Skeletal muscle satellite cell (primary cell): ENCODE data around the gene PEX26.

Experiments
- H3K27me3 ChIP-seq: 2 replicates; pipeline ENCODE4 v1.7.0; 2013; ENCODE audit warnings: low read length; ENCODE audit not compliant: control insufficient read depth, insufficient read depth
- H3K36me3 ChIP-seq: 2 replicates; pipeline ENCODE4 v1.7.0; 2013; ENCODE audit warnings: mild to moderate bottlenecking, control low read depth, low read length; ENCODE audit not compliant: insufficient read depth
- H3K4me1 ChIP-seq: 2 replicates; pipeline ENCODE4 v1.7.0; 2013; ENCODE audit warnings: low read length; ENCODE audit not compliant: control insufficient read depth, insufficient read depth
- H3K4me2 ChIP-seq: 2 replicates; pipeline ENCODE4 v1.7.0; 2013; ENCODE audit warnings: mild to moderate bottlenecking, low read length
- H3K4me3 ChIP-seq: 2 replicates; pipeline ENCODE4 v1.7.0; 2013; ENCODE audit warnings: low read length
- H3K9ac ChIP-seq: 2 replicates; pipeline ENCODE4 v1.7.0; 2013; ENCODE audit warnings: mild to moderate bottlenecking, low read depth, low read length, moderate library complexity
- H3K9me3 ChIP-seq: replicated peaks from 2 replicates; pipeline ENCODE4 v1.7.0; 2013; ENCODE audit warnings: mild to moderate bottlenecking, control low read depth, low read length

The PEX26 gene

GRCh38 chr22:18108187-18108586 lies 30.4 kb downstream of the PEX26 start:
- no peak overlapping the region for H3K9ac ChIP-seq
- H3K9me3 ChIP-seq: no peaks in the 10 kb centered on the region
- no peak overlapping the region for H3K4me3 ChIP-seq
- peaks cover 16% of the 10 kb centered on the region for H3K4me1 ChIP-seq
- H3K27me3 ChIP-seq: peaks cover 18% of the 10 kb centered on the region
- H3K4me2 ChIP-seq: no peak overlapping the region
- H3K36me3 ChIP-seq: no peaks in the 10 kb centered on the region

- H3K9me3 ChIP-seq: no peaks in the 10 kb centered on the region
- peaks cover 13% of the 10 kb centered on the region for H3K4me1 ChIP-seq
- H3K27me3 ChIP-seq: peaks cover 19% of the 10 kb centered on the region
- peak overlapping the region; percentile 64 for H3K4me3 ChIP-seq
- peak overlapping the region; percentile 91 for H3K4me2 ChIP-seq
- no peak overlapping the region for H3K9ac ChIP-seq
- no peaks in the 10 kb centered on the region for H3K36me3 ChIP-seq
These were observed 31.8 kb downstream of the PEX26 start for GRCh38 chr22:18109410-18110193.

- no peak within 1 kb of the TSS for H3K9ac ChIP-seq
These were observed 32.6 kb downstream of the PEX26 start, which contains the start of gene TUBA8 for GRCh38 chr22:18110194-18110953. TSS of gene TUBA8 (plus strand) at chr22:18110809. CDS start at chr22:18110866, 57 bp downstream.

DNA sequence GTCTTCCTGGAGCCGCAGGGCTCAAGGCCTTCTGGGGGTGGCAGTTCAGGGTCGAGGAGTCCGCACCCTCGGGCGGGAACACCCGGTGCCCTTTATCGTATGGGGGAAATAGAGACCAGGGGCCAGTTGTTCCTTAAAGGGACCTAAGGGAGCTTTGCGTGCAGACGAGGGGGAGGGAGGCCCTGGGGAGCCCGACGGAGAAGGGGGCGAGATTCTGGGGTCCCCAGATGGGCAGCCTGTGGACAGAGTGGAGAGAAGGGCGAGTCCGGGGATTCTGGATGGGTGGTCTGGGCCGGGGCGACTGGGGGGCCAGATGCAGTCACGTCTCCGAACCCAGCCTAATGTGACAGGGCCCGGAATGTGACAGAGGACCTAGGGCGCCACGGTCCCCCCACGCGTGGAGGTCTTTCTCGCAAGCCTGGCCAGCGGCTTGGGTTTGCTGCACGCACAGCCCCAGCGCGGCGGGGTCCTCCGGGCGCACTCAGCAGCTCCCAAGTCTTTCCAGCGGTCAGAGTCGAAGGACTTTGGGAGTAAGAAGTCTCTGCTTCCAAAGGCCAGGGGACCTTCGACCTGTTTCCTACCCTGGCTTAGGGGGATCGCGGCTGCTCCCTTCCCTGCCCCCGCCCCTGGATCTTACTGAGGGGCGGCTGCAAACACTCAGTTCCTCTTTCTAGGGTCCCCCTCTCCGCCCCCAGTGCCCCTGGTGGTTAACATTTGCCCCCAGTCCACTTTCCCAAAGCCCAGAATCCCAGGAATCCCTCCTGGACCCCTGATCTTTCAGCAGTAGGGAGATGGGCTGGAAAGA lies 33.4 kb downstream of the PEX26 start:
- Histone ChIP-seq H3K4me3 (peak overlapping the region; percentile 64), H3K27me3 (peaks cover 19% of the 10 kb centered on the region), H3K9ac (no peak overlapping the region)

More at GRCh38 chr22:18110194-18110953, 32.6 kb downstream of the PEX26 start, which contains the start of gene TUBA8:
- H3K9me3 ChIP-seq: no peaks in the 10 kb centered on the region
- peak within 1 kb of the TSS; percentile 91 for H3K4me2 ChIP-seq
- H3K4me3 ChIP-seq: peak within 1 kb of the TSS; percentile 64
- no peaks in the 10 kb centered on the region for H3K36me3 ChIP-seq
- H3K4me1 ChIP-seq: peaks cover 12% of the 10 kb centered on the region
- H3K27me3 ChIP-seq: peaks cover 19% of the 10 kb centered on the region

DNA sequence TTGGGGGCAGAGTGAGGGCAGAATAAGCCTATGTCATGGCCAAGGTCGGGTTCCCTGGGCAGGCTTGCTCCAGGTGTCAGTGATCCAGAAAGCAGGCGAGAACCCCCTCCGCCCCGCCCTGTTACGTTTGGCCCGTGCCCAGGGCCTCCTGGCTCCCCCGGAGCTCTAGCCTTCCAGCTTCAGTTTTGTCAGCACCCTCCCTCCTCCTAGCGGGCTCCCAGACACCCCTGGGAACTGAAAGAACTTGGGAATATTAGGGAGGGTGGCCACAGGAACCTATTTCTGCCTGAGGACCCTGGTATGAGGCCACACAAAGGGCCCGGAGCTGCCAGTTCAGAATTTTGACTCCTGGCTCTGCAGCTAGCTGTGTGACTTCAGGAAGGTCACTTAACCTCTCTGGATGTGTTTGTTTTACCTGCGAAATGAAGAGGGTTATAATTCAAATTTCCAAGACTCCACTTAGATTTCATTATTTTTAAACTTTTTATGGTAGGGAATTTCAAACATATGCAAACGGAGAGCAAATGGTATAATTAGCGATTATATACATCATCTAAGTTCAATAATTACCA lies 34.1 kb downstream of the PEX26 start:
- no peak overlapping the region for H3K9ac ChIP-seq
- H3K9me3 ChIP-seq: no peaks in the 10 kb centered on the region
- peaks cover 12% of the 10 kb centered on the region for H3K4me1 ChIP-seq
- H3K4me3 ChIP-seq: no peak overlapping the region
- no peak overlapping the region for H3K4me2 ChIP-seq
- no peaks in the 10 kb centered on the region for H3K36me3 ChIP-seq
- H3K27me3 ChIP-seq: peaks cover 19% of the 10 kb centered on the region

More for the DNA sequence above, 33.4 kb downstream of the PEX26 start:
- H3K36me3 ChIP-seq: no peaks in the 10 kb centered on the region
- peak overlapping the region; percentile 91 for H3K4me2 ChIP-seq
- H3K9me3 ChIP-seq: no peaks in the 10 kb centered on the region
- peaks cover 12% of the 10 kb centered on the region for H3K4me1 ChIP-seq

GRCh38 chr22:18112440-18112839 lies 34.6 kb downstream of the PEX26 start:
- no peak overlapping the region for H3K9ac ChIP-seq
- H3K4me1 ChIP-seq: peaks cover 12% of the 10 kb centered on the region
- no peak overlapping the region for H3K4me3 ChIP-seq
- H3K27me3 ChIP-seq: peaks cover 19% of the 10 kb centered on the region
- no peak overlapping the region for H3K4me2 ChIP-seq
- no peaks in the 10 kb centered on the region for H3K36me3 ChIP-seq
- no peaks in the 10 kb centered on the region for H3K9me3 ChIP-seq

DNA sequence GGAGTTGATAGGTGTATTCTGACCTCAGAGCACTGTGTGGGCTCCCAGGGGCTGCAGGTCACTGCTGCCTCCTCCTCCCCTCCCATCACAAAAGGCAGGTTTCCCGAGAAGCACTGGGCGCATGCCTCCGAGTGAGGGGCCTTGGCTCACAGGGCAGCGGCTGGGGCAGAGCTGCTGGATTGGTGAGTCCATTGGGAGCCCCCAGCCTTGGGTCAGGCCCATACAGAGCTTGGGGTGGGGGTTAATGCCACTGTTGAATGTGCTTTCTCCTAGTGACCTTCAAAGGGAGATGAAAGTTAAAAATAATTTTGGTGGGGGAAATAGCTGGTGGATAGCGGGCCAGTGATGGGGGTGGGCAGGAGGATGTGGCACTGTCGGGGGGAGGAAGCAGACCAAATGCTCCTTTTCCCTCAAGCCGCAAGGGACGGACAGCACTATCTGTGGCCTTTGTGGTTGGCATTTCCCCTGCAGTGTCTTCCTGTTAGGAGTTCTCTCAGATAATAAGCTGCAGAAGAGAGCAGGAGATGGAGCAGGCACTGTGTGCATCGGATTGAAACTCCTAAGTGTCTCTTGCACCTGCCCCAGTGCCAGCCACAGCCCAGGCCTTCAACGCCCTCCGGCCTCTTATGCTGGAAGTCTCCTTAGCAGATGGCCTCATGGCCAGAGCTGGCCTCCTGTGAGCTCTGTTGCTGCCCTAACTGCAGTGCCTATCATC lies 36.0 kb downstream of the PEX26 start:
- H3K9me3 ChIP-seq: no peaks in the 10 kb centered on the region
- H3K4me3 ChIP-seq: no peak overlapping the region
- no peak overlapping the region for H3K4me2 ChIP-seq
- peaks cover 19% of the 10 kb centered on the region for H3K27me3 ChIP-seq
- H3K36me3 ChIP-seq: no peaks in the 10 kb centered on the region
- H3K9ac ChIP-seq: no peak overlapping the region
- H3K4me1 ChIP-seq: peaks cover 12% of the 10 kb centered on the region

DNA sequence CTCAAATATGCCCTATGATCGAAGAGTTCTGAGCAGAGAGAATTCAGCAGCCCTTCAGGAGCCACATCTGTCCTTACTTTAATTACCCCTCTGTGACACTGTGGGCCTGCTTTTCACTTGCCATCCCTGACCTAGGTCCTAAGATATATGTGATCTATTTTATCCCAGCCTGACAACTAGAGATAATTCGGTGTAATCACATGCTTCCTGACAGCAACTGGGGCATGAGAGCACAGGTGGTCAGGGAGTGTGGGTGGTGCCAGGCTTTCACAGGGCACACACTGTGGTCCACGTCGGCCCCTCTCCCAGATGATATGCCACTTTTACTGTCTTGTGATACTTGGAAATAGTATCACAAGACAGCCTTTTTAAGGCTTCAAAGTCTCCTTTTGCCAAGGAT lies 36.7 kb downstream of the PEX26 start:
- Histone ChIP-seq H3K4me3 (no peak overlapping the region), H3K36me3 (no peaks in the 10 kb centered on the region), H3K27me3 (peaks cover 17% of the 10 kb centered on the region), H3K9me3 (no peaks in the 10 kb centered on the region), H3K9ac (no peak overlapping the region), H3K4me1 (peaks cover 12% of the 10 kb centered on the region), H3K4me2 (no peak overlapping the region)

GRCh38 chr22:18114976-18115652 lies 37.3 kb downstream of the PEX26 start:
- Histone ChIP-seq H3K4me2 (no peak overlapping the region), H3K9ac (no peak overlapping the region), H3K9me3 (no peaks in the 10 kb centered on the region), H3K36me3 (no peaks in the 10 kb centered on the region), H3K27me3 (peaks cover 11% of the 10 kb centered on the region), H3K4me1 (peaks cover 14% of the 10 kb centered on the region), H3K4me3 (no peak overlapping the region)

GRCh38 chr22:18115906-18116371 lies 38.1 kb downstream of the PEX26 start:
- Histone ChIP-seq H3K9ac (no peak overlapping the region), H3K36me3 (no peaks in the 10 kb centered on the region), H3K4me2 (no peak overlapping the region), H3K9me3 (no peaks in the 10 kb centered on the region), H3K4me1 (peaks cover 7% of the 10 kb centered on the region), H3K4me3 (no peak overlapping the region), H3K27me3 (peaks cover 9% of the 10 kb centered on the region)
